Right forelimb (tissue), 1 donor: ENCODE results near the gene PAPSS1.
"Not testable (repeated sequence)": the region's sequence is repeated elsewhere in the genome, so short reads cannot be mapped to it uniquely, and the experiment has no call there.

Experiments used
- DNase-seq: peaks from one replicate; pipeline ENCODE4 v3.0.0-alpha.2; 2018

The PAPSS1 gene

DNA sequence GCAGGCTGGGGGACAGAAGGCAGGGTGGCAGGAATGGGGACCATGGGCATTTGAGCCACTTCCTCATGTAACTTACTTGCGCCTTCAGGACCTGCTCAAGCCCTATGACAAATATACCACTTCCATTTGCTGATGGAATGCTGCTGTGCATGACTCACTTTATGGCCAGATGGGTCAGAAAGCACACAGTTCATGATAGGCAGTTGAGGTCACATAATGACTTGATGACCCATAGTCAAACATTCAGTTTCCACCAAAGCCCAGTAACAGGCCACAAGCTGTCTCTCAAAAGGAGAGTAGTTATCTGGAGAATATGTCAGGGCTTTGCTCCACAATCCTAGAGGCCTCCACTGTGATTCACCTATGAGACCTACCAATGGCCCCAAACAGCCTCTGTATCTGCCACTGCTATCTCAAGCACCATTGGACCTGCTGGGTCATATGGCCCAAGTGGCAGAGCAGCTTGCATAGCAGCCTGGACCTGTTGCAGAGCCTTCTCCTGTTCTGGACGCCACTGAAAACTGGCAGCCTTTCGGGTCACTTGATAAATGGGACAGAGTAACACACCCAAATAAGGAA lies 5.3 kb upstream of the PAPSS1 start:
- no peak for DNase-seq

GRCh38 chr4:107723331-107723730 lies 3.3 kb upstream of the PAPSS1 start:
- not testable (repeated sequence) for DNase-seq

- no peak for DNase-seq
Measured at GRCh38 chr4:107721436-107722100, 1.5 kb upstream of the PAPSS1 start.

DNA sequence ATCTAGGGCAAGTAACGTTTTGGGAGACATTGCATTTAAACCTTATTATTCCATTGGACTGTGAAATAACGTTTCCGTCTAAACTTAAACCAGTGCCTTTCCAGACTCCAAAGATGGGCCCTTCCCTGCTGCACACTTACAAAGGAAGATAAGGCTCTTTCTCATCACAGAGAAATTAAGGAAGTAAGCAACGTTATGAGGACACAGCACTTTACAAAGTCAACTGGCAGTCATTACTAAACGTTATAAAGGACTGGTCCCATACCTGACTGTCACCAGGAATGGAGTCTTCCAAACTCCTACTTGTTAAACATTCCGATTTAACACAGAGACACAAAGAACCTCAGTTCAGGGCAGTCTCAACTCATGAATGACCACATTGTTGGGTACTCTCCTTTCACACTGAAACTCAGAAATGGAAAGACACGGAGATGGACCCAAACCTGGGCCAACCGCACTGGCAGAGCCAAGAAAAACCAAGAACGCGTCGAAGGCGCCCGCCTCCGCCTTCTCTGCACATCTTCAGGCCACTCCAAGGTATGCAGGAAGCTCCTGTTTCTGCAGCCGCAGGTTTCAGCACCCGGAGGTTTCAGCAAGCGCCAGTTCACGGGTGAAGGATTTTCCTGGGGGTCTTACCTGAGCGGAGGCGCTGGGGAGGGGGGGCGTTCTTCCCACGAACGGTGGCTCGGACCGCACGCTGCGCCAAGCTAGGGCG lies 670 bp downstream of the PAPSS1 start:
- DNase-seq, result peak; percentile 78

DNA sequence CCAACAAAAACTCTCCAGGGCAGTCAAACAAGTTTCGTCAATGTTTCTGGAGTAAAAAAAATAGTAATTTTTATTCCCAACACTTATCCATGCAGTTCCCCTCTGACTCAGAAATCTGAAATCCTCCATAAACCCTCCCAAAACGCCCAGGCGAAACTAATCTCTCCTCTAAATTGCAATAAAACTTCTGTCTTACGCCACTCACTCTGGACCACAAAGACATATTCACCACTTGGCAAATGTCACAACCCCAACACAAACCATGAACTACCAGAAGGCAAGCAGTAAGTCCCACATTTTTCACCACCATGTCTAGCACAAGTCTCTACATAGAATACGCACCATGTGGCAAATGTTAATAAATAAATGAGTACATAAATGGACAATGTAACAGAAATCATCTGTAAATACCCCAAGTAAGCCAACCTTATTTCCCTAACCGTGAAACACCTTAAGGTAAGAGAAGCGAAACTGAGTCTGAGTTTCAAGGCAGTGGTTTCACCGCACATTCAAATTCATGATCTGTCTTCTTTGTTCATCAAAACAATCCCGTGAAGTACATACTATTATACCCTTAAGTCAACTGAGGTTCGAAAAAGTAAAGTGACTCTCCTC lies 1.6 kb downstream of the PAPSS1 start:
- DNase-seq, result no peak

DNA sequence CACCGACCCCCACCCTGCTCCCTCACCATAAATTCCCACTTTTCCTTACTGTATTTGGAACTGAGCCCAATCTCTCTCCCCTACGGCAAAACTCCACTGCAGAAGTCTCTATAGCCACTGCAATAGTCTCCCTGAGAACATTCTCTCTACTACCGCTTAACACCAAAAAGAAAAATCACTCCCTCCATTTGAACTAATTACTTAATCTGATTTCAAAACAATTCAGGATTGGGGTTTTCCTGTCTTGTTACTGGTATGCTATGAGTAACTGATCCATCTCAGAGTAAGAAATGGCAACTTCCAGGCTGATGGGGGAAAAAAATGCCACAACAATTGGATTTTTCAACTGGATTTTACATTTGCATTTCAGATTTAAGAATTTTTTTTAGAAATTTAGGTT lies 5.8 kb downstream of the PAPSS1 start:
- no peak for DNase-seq

- DNase-seq, result no peak
Measured at GRCh38 chr4:107712236-107712635, 7.8 kb downstream of the PAPSS1 start.

- DNase-seq, result no peak
Measured at GRCh38 chr4:107711831-107712230, 8.2 kb downstream of the PAPSS1 start.

GRCh38 chr4:107710493-107711459 lies 9.3 kb downstream of the PAPSS1 start:
- no peak for DNase-seq

DNA sequence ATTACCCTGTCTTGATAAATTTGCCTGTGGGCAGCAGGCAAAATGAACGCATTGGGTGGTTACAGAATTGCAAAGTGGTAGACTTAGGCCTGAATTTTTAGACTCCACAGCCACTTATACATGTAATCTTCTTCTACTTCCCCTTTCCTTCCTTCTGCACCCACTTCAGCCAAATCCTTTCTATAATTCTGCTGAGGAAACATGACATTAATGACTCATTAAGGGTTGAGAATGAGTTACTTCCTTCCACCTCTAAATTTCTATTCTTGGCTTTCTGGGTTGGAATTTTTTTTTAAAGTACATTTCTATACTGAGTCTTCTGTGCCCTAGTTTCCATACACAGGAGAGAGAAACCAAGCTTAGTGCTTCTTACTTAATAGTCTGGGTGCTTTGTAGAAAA lies 10.1 kb downstream of the PAPSS1 start:
- no peak for DNase-seq

DNA sequence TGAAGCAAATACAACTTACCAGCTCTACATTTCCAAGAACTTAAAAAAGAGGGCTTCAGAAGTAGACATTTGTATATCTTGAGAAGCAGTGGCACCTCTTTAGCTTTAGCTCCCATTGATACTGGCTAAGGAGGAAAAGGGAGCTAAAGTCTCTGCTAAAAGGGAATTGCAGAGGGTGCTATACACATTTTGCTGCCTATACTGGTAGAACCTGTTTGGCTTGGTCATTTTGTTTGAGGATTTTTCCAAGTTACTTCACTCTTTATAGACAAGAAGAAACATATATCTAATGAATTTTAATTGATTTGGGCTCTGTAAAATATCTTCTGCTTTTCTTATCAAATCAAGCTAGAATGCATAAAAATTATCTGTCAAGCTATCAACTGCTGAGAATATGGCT lies 11.8 kb downstream of the PAPSS1 start:
- DNase-seq, result no peak

DNA sequence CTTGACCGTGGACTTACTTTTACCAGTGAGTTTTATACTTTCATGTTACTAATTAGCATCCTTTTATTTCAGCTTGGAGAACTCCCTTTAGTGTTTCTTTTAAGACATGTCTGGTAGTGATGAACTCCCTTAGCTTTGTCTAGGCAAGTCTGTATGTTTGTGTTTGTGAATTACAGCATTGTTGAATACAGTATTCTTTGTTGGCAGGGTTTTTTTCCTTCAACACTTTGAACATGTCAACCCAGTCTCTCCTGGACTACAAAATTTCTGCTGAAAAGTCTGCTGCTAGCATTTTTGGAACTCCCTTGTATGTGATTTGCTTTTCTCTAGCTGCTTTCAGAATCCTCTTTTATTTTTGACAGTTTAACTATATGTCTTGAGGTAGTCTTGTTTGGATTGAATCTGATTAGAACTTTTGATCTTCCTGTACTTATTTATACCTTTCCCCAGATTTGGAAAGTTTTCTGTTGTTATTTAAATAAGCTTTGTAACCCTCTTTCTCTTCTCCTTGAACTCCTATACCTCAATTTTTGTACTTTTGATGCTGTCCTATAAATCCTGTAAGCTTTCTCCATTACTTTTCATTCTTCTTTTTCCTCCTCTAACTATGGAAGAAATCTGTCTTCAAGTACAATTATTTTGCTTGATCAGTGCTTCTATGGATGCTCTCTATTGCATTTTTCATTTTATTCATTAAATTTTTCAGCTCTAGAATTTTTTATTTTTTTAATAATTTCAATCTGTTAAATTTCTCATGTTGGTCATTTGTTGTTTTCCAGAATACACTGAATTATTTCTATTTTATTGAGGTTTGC lies 14.1 kb downstream of the PAPSS1 start:
- DNase-seq, result no peak

DNA sequence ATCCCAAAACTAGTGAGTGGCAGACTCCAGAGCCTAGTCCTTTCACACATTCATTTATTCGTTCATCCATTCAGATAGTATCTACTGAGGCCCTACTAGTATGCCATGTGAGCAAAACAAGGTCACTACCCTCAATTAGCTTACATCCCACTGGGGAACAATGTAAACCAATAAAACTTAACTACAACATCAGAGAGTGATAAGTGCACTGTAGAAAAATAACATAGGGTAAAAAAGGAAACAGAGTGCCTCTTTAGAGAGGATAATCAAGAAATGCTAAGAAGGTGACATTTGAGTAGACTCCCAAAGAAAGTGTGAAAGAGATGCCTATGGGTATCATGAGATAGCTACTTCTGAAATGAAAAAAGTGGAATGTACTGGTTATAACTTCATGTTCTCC lies 18.5 kb downstream of the PAPSS1 start:
- no peak for DNase-seq

- no peak for DNase-seq
Measured at GRCh38 chr4:107699466-107700206, 20.4 kb downstream of the PAPSS1 start.

DNA sequence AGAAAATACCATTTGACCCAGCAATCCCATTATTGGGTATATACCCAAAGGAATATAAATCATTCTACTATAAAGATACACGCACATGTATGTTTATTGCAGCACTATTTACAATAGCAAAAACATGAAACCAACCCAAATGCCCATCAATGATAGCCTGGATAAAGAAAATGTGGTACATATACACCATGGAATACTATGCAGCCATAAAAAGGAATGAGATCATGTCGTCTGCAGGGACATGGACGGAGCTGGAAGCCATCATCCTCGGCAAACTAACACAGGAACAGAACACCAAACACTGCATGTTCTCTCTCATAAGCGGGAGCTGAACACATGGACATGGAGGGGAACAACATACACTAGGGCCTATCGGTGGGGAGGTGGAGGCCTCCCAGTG lies 23.8 kb downstream of the PAPSS1 start:
- not testable (repeated sequence) for DNase-seq

DNA sequence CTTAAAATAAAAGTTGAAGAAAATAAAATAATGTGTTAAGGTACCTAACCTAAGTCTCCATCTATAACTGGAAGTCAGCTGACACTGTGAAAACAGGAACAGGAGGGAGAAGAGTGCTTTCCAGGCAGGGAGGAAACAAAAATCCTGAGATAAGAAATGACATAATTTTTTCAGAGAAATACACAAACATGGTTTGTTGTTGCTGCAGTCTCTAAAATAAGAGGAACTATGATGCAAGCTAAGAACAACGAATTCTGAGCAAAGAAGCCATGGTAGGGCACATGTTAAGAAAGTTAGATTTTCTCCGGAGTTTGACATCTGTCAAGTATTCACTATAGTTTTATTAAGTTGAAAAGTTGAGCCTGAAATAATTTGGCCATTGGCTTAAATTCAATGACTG lies 26.9 kb downstream of the PAPSS1 start:
- DNase-seq, result no peak

DNA sequence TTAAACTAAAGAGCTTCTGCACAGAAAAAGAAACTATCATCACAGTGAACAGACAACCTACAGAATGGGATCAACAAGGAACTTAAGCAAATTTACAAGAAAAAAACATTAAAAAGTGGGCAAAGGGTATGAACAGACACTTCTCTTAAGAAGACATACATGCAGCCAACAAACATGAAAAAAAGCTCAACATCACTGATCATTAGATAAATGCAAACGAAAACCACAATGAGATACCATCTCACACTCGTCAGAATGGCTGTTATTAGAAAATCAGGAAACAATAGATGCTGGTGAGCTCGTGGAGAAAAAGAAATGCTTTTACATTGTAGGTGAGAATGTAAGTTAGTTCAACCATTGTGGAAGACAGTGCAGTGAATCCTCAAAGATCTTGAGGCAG lies 27.8 kb downstream of the PAPSS1 start:
- DNase-seq, result no peak

GRCh38 chr4:107691378-107691777 lies 28.7 kb downstream of the PAPSS1 start:
- DNase-seq, result no peak

- no peak for DNase-seq
Measured at GRCh38 chr4:107689912-107690587, 30.0 kb downstream of the PAPSS1 start.

DNA sequence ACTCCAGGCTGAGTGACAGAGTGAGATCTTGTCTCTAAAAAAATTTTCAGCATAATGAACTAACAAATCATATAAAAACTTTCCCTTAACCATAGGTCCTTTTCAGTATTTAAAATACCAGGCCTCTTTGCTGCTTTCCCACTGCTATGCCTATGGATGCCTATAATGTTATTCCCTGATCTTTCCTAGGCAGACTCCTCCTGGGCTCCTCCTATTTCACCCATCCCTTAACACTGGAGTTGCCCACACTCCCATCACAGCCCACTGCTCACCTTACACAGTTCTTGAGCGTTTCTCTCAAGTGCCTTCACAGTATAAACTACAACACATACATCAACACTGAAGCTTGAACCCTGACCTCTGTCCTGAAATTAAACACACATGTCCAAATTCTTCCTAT lies 31.6 kb downstream of the PAPSS1 start:
- no peak for DNase-seq
